NCI-H1694 treated with DMSO at 0.1 percent for 48 hours (cell line): ENCODE results near the gene RNF40.
"Not testable (repeated sequence)": the region's sequence is repeated elsewhere in the genome, so short reads cannot be mapped to it uniquely, and the experiment has no call there.

Experiments
- DNase-seq: peaks from one replicate; lab custom pipeline; 2025; lab: John Stamatoyannopoulos, UW

RNF40 gene

GRCh38 chr16:30782486-30783279, 20.6 kb downstream of the RNF40 start:
- no peak for DNase-seq

DNA sequence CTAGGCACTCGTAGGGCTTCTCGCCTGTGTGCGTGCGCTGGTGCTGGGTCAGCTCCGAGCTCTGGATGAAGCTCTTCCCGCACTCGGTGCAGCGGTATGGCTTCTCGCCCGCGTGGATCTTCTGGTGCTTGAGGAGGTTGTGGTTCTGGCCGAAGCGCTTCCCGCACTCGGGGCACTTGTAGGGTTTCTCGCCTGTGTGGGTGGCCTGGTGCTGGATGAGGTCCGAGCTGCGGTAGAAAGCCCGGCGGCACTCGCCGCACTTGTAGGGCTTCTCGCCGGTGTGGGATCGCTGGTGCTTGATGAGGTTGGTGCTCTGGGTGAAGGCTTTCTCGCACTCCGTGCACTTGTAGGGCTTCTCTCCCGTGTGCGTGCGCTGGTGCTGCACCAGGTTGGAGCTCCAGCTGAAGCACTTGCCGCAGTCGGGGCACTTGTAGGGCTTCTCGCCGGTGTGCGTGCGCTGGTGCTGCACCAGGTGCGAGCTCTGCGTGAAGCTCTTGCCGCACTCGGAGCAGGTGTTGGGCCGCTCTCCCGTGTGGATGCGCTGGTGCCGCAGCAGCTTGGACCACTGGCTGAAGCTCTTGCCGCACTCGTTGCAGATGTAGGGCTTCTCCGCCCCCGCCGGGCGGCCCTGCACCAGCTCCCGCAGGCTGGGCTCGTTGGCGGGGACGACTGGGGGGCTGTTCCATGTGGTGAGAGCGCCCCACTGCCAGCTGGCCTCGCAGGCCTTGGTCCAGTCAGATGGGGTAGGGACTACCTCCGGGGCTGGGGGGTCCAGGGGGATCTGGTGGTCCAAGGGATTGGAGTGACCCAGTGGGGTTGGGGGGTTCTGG, 21.4 kb downstream of the RNF40 start:
- DNase-seq, result no peak

DNA sequence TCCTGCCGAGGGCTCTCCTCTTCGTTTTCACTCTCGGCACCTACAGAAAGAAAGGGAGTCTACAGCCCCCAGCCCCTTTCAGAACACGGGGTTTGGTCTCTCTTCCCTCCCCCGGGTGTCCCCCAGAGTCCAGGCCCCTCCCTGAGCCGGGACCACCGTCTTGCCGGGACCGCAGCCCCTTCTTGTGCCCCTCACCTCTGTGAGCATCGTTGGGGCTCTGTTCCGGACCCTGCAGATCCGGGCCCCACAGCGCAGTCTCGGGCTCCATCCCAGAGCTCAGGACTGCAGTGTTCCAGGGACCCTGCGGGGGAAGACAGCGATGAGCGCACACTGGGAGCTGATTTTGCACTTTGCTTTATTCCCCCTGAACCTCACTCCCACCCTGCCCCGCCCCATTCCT, 22.1 kb downstream of the RNF40 start:
- no peak for DNase-seq

- no peak for DNase-seq
Measured at GRCh38 chr16:30785126-30786106, 23.3 kb downstream of the RNF40 start.

- DNase-seq, result no peak
Measured at GRCh38 chr16:30786115-30786935, 24.2 kb downstream of the RNF40 start.

DNA sequence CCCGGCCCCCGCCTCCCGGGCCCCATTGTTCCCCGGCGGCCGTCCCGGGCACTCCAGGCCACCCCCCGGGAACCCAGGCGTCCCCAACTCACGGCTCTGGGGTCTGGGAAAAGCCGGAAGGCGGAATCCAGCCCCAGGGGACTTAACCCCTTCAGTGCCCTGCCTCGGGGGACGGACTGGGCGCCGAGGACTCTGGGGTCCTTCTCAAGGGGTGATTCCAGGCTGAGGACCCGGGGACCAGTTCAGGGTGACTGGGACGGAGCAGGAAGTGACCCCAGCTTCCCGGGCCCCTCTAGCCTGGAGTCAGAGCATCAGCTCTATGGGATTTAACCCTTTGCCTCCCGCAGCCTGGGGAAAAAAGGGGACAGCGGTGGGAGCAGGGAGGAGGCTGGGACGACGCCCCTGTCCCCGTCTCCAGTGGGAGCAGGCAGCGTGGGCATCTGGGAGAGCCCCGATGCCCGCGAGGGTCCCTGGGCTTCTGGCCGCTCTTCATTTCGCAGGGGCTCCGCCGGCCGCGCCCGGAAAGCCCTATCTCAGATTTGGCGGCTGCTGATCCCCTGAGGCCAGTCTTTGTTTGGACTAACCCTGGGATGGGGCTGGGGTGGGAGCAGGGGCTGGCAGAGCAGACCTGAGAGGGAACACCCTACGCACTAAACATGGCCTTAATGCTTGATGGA, 25.0 kb downstream of the RNF40 start, which contains the start of gene ZNF629:
ZNF629 (minus strand) TSS at position 270 of the 677 bp plus-strand sequence. CDS start 2,723 bp downstream, outside the sequence.
- DNase-seq, result peak; percentile 15

DNA sequence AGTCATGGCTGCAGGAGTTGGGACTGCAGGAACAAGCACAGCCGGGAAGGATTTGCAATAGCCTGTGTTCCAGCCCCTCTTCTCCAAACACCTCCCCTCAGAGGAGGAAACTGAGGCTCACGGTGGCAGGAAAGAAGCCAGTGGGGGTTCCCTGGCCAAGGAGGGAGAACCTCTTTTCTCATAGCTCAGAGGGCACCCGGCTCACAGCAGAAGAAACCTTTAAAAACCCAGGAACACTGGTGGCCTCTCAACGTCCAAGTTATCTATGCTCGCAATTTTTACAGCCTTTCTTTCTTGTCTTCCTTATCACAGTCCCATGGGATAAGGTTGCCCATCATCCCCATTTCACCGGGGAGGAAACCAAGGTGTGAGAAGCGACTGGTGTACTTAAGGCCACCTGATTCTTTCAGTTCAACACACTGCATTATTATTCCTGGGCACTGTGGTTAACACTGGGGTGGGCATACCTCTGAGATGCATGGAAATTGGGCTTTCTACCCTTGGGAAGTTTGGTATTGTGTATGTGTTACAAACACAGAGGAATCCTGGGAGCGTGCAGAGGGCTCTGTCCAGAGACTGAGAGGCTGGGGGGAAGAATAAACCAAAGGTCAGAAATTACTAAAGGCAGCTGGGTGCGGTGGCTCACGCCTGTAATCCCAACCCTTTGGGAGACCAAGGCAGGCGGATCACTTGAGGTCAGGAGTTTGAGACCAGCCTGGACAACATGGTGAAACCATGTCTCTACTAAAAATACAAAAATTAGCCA, 25.7 kb downstream of the RNF40 start:
- peak; percentile 10 for DNase-seq

DNA sequence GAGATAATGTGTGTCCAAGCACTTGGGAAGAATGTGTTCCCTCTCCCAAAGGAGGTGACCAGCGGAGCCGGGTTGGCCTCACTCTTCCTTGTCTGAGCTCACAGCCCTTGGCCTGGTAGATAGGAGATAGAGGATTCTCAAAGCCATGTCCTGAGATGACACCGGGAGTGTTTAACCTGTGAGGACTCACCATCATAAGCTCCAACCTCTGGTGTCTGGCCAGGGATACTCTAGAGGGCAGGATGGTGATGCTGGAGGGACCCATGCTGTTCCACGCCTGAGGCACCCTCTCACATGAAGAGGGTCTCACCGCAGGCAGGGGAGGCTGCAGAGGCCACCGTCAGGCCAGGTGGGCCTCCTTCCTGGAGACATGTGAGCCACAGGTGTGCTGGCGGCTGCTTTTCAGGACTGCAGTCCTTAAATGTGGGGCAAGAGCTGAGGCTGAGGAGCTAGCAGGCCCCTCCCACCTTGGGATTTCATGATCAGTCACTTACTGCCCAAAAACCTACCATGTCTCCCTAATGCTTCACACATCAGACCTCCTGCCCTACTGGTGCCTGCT, 31.5 kb downstream of the RNF40 start:
- no peak for DNase-seq

DNA sequence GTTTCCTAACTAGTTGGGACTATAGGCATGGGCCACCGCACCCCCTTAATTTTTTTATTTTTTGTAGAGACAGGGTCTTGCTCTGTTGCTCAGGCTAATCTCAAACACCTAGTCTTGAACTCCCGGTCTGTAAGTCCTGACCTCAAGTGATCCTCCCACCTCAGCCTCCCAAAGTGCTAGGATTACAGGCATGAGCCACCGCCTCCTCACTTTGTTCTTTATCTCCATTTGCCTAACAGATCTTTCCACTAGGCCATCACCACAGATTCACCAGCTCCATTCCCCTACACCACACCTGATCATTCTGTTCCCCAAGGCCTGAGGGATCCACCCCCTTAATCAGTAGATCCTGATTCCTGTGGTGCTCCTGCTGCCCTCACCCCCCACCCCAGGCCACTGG, 32.5 kb downstream of the RNF40 start:
- DNase-seq, result no peak

DNA sequence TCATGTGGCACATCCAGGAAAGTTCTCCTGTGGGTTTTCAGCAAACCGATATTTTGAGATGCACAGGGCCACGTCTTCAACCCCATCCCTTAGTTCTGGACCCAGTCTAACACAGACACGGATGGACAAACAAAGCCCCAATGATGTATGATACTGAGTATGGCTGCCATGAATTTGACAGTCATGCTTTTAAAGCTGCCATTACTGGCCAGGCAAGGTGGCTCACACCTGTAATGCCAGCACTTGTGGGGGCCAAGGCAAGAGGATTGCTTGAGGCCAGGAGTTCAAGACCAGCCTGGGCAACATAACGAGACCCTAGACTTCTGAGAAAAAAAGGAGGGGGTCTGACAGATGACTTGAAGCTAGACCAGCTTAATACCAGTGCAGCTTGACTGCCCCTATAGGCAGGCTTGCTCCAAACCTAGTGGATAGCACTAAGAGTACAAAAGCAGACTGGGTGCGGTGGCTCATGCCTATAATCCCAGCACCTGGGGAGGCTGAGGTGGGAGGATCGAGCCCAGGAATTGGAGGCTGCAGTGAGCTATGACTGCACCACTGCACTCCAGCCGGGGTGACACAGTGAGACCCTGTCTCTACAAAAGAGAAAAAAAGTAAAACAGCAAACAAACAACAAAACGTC, 35.7 kb downstream of the RNF40 start:
- DNase-seq, result no peak

DNA sequence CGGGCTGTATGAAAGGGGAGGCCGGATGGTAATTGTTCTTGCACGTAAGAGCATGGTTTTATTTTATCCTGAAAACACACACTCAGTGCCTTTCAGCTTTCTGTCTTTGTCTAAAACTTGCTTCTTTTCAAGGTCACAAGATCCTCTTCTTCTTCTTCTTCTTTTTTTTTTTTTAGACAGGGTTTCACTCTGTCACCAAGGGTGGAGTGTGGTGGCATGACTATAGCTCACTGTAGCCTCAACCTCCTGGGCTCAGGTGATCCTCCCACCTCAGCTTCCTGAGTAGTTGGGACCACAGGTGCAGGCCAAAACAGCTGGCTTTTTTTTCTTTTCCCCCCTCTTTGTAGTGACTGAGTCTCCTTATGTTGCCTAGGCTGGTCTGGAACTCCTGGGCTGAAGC, 40.8 kb downstream of the RNF40 start:
- DNase-seq, result no peak

DNA sequence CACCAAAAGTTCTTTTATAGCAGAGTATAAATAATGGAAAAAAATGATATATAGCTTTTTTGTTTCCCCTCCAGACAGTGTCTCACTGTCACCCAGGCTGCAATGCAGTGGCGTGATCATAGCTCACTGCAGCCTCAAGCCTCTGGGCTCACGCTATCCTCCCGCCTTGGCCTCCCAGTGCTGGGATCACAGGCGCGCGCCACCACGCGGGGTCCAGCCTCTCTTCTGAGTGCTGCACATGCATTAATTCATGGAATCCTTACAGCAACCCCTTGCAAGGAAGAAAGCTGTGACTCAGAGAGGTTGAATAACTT, 42.9 kb downstream of the RNF40 start:
- no peak for DNase-seq

GRCh38 chr16:30805370-30806169, 43.4 kb downstream of the RNF40 start:
- peak; percentile 13 for DNase-seq

DNA sequence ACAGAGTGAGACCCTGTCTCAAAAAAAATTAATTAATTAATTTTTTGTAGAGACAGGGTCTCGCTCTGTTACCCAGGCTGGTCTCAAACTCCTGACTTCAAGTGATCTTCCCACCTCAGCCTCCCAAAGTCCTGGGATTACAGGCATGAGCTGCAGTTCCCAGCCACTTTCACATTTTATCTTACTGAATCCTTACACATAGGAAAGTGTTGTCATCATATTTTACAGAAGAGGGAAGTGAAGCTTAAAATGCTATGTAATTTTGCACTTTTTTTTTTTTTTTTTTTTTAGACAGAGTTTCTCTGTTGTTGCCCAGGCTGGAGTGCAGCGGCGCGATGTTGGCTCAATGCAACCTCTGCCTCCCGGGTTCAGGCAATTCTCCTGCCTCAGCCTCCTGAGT, 46.0 kb downstream of the RNF40 start:
- DNase-seq, result no peak

DNA sequence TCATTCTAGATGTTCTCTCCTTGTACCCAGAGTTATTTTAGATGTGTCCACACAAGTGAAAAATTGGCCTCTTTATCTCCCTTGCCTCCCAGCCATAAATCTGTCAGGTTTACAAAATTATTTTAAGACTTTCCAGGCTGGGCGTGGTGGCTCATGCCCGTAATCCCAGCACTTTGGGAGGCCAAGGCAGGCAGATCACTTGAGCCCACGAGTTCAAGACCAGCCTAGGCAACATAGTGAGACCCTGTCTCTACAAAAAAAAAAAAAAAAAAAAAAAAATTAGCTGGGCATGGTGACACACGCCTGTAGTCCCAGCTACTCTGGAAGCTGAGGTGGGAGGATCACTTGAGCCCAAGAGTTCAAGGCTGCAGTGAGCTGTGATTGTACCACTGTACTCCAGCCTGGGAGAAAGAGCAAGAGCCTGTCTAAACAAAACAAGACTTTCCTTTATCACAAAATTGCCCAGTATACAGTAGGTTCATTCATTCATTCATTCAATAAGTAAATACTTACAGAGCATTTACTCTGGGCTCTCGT, 46.8 kb downstream of the RNF40 start:
- DNase-seq, result not testable (repeated sequence)

DNA sequence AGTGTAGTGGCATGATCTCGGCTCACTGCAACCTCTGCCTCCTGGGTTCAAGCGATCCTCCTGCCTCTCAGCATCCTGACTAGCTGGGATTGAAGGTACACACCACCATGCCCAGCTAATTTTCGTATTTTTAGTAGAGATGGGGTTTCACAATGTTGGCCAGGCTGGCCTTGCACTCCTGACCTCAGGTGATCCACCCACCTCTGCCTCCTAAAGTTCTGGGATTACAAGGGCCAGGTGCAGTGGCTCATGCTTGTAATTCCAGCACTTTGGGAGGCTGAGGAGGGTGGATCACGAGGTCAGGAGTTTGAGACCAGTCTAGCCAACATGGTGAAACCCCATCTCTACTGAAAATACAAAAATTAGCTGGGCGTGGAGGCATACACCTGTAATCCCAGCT, 47.6 kb downstream of the RNF40 start:
- not testable (repeated sequence) for DNase-seq

DNA sequence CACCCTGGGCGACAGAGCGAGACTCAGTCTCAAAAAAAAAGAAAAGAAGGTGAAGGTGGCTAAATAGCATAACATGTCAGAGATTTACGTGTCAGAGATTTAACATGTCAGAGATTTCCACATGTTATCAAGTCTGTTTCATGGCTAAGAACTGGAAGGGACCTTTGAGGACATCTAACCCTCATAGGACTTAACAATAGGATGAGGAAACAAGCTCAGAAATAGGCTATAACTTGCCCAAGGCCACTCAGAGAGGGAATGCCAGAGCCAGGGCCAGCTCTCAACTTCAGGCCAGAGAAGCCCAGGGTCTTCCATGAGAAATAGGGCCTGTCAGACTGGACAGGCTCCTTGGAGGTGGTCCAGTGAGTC, 51.7 kb downstream of the RNF40 start:
- DNase-seq, result no peak

GRCh38 chr16:30816769-30817168, 54.6 kb downstream of the RNF40 start:
- no peak for DNase-seq
